ENCODE results near the gene YOD1. TPM values are rescaled to one million over a fixed set of nuclear protein-coding genes. Genes with fewer than 3 reads are reported as not detected.

The YOD1 gene
- total RNA-seq, 1 donor from 2014 or later: 5.5 TPM

DNA sequence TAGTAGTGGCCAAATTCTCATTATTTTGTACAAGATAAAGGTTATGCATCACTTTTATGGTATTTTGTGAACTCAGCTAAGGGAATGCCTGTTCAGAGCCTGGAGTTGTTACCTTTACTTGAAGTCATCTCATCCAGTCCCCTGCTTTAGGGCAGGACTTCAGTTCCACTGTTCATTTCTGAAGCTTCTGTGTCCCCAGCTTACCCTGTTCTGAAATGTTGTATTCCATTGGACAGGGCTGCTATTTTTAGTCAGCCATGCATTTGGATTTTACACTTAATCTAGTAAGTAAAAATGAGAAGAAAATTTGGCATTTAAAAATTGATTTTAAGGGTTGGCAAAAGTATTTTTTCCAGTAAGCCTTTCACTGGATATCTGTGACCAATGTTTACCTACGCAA is 26.0 kb upstream of the YOD1 start:
- Mint-ChIP-seq H3K4me1 (ENCODE audit: low read depth) (no peaks in the 10 kb centered on the region), H3K4me3 (ENCODE audit: unreplicated experiment) (no peak overlapping the region), H3K9me3 (ENCODE audit: low read depth) (no peaks in the 10 kb centered on the region), H3K36me3 (ENCODE audit: low read depth) (peaks cover 6% of the 10 kb centered on the region), H3K27me3 (ENCODE audit: low read depth) (no peaks in the 10 kb centered on the region), H3K27ac (ENCODE audit: unreplicated experiment) (no peak overlapping the region)
- TF ChIP-seq, protein P1, sequence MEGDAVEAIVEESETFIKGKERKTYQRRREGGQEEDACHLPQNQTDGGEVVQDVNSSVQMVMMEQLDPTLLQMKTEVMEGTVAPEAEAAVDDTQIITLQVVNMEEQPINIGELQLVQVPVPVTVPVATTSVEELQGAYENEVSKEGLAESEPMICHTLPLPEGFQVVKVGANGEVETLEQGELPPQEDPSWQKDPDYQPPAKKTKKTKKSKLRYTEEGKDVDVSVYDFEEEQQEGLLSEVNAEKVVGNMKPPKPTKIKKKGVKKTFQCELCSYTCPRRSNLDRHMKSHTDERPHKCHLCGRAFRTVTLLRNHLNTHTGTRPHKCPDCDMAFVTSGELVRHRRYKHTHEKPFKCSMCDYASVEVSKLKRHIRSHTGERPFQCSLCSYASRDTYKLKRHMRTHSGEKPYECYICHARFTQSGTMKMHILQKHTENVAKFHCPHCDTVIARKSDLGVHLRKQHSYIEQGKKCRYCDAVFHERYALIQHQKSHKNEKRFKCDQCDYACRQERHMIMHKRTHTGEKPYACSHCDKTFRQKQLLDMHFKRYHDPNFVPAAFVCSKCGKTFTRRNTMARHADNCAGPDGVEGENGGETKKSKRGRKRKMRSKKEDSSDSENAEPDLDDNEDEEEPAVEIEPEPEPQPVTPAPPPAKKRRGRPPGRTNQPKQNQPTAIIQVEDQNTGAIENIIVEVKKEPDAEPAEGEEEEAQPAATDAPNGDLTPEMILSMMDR (IDR thresholded peaks at IDR 0.05): no peak
- no peak for DNase-seq (ENCODE audit: low spot score)

DNA sequence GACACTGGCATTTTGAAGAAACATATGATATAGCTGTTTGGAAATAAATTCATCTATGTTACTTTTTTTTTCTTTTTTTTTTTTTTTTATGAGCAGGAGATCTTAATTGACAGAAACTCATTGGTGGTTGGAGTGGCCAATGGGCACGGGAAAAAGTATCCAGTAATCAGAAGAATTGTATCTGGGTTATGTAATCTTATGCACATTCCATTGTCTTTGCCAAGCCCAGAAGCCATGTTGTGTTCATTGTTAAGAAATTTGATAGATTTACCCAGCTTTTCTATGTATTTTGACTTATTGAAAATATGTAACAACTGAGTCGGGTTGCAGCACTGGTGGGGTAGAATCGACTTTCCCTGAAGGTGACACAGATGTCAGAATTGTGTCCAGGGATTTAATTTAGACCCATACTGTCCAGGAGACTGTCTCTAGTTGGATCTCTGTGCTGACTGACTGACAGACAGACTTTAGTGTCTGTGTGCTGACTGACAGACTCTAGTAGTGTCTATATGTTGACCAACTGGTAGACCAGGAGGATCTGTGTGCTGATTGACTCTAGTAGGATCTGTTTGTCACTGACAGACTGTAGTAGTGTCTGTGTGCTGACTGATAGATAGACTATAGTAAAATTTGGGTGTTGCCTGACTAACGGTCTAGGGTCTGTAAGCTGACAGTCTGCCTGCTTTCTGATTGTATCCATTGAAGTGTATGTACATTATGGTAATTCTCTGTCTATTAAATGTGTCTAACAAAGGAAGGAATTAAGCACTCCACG is 25.4 kb upstream of the YOD1 start:
- peaks cover 10% of the 10 kb centered on the region for H3K36me3 Mint-ChIP-seq (ENCODE audit: low read depth)
- no peaks in the 10 kb centered on the region for H3K9me3 Mint-ChIP-seq (ENCODE audit: low read depth)
- H3K4me3 Mint-ChIP-seq (ENCODE audit: unreplicated experiment): no peak overlapping the region
- TF ChIP-seq, protein P1 (IDR thresholded peaks at IDR 0.05): no peak
- H3K27ac Mint-ChIP-seq (ENCODE audit: unreplicated experiment): no peak overlapping the region
- H3K27me3 Mint-ChIP-seq (ENCODE audit: low read depth): no peaks in the 10 kb centered on the region
- no peak for DNase-seq (ENCODE audit: low spot score)
- H3K4me1 Mint-ChIP-seq (ENCODE audit: low read depth): no peaks in the 10 kb centered on the region

DNA sequence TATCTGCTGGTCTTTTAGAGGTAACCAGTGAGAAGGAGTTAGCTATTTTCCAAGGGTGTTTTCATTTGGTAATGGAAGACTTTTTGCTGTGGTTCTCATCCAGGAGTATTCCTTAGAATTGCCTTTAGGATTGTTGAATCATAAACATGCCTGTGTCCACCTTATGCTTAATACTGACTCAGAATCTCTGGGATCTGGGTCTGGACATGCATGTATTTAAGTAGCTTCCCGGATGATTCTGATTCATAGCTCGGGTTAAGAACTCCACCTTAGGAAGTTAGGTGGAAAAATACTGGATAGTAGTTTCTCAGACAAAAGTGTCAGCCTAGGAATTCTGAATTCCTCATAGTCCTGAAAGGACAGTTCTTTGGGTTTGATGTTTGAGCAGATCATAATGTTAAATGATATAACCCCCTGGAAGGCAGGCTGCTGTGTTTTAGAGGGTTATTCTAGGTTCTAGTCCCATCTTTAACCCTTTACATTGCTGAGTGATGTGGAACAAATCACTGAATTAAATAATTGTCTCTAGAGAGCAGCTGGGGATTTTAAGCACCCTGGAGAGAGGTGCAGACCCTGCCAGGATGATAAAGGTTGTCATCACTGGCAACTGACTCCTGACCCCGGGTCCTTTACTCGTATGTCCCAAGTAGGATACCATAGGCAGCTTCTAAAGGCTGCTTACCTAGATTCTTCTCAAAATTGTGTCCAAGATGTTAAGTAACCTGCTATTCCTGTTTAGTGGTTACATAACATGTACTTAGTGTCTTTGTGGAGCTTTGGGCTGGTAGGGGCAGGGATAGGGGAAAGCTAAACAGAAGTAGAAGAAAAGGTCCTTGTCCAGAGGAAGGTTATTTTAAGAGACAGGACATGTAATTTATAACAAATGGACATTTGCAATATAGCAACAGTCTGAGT is 23.2 kb upstream of the YOD1 start:
- Mint-ChIP-seq H3K27ac (ENCODE audit: unreplicated experiment) (no peak overlapping the region), H3K4me1 (ENCODE audit: low read depth) (no peaks in the 10 kb centered on the region), H3K9me3 (ENCODE audit: low read depth) (no peaks in the 10 kb centered on the region), H3K4me3 (ENCODE audit: unreplicated experiment) (no peak overlapping the region), H3K27me3 (ENCODE audit: low read depth) (no peaks in the 10 kb centered on the region), H3K36me3 (ENCODE audit: low read depth) (peaks cover 13% of the 10 kb centered on the region)
- TF ChIP-seq, protein P1 (IDR thresholded peaks at IDR 0.05): no peak
- no peak for DNase-seq (ENCODE audit: low spot score)

DNA sequence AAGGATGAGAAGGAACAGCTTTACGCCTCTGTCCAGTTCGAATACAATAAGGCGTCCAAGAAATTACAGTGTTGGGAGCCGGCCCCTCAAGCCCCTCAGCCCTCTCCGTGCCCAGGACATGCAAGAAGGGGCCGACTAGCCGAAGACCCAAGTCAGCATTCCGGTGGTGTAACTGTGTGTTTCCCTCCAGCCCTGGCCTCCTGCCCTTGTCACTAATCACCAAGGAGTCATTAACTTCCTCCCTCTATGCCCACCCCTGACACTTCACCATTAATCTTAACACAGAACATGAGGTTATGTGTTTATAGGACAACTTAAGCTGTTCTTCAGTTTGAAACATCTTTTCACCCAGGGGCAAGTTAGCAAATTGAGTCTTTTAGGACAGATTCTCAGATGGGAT is 21.2 kb upstream of the YOD1 start:
- Mint-ChIP-seq H3K36me3 (ENCODE audit: low read depth) (peaks cover 23% of the 10 kb centered on the region), H3K27me3 (ENCODE audit: low read depth) (no peaks in the 10 kb centered on the region), H3K9me3 (ENCODE audit: low read depth) (no peaks in the 10 kb centered on the region), H3K27ac (ENCODE audit: unreplicated experiment) (no peak overlapping the region), H3K4me1 (ENCODE audit: low read depth) (no peaks in the 10 kb centered on the region), H3K4me3 (ENCODE audit: unreplicated experiment) (no peak overlapping the region)
- no peak for DNase-seq (ENCODE audit: low spot score)
- TF ChIP-seq, protein P1 (IDR thresholded peaks at IDR 0.05): no peak

DNA sequence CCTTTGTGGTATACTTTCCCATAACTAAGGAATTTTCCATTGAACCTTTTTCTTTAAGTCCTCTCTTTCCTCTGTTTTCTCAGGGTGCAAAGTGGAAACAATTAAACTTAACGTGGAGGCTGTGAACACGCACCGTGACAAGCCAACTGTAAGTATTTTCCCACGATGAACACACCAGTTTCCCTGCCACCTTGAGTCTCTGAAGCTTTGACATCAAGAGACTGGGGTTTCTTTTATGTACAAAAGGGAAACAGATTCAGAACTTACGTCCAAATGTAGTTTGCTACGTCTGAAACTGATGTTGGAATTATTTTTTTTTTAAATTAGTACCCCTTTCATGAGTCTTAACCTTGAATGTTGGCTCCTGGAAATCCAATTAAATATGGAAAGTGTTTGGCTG is 20.4 kb upstream of the YOD1 start:
- Mint-ChIP-seq H3K4me1 (ENCODE audit: low read depth) (no peaks in the 10 kb centered on the region), H3K27ac (ENCODE audit: unreplicated experiment) (no peak overlapping the region), H3K36me3 (ENCODE audit: low read depth) (peaks cover 26% of the 10 kb centered on the region), H3K9me3 (ENCODE audit: low read depth) (no peaks in the 10 kb centered on the region), H3K27me3 (ENCODE audit: low read depth) (no peaks in the 10 kb centered on the region), H3K4me3 (ENCODE audit: unreplicated experiment) (no peak overlapping the region)
- no peak for DNase-seq (ENCODE audit: low spot score)
- TF ChIP-seq, protein P1 (IDR thresholded peaks at IDR 0.05): no peak
